LNCaP clone FGC (cell line): Measurements from ENCODE around the gene ASB4.

Experiments used
- DNase-seq: peaks from one replicate; pipeline ENCODE4 v3.0.0-alpha.2; 2011; ENCODE audit warnings: low read depth
- H3K4me3 ChIP-seq: 2 replicates; pipeline ENCODE4 v1.5.1; 2011; ENCODE audit warnings: mild to moderate bottlenecking, low read depth, low read length, control low read depth
- CTCF ChIP-seq: IDR thresholded peaks from 2 replicates; pipeline ENCODE4 v1.5.1; 2012; ENCODE audit warnings: mild to moderate bottlenecking; ENCODE audit not compliant: control insufficient read depth, insufficient read depth; ENCODE audit errors: extremely low read depth

The ASB4 gene

GRCh38 chr7:95584769-95585425 lies 99.2 kb downstream of the ASB4 start:
- DNase-seq = no peak
- no peak for TF ChIP-seq CTCF
- no peak overlapping the region for H3K4me3 ChIP-seq

- TF ChIP-seq CTCF = no peak
- no peak overlapping the region for H3K4me3 ChIP-seq
- no peak for DNase-seq
Measured at GRCh38 chr7:95585426-95585789, 99.7 kb downstream of the ASB4 start.

GRCh38 chr7:95586951-95587301 lies 101.2 kb downstream of the ASB4 start:
- no peak for TF ChIP-seq CTCF
- DNase-seq = peak; percentile 80
- no peak overlapping the region for H3K4me3 ChIP-seq

- no peak for TF ChIP-seq CTCF
- H3K4me3 ChIP-seq = no peak overlapping the region
- no peak for DNase-seq
Measured at GRCh38 chr7:95589031-95589430, 103.3 kb downstream of the ASB4 start.

- no peak for TF ChIP-seq CTCF
- no peak for DNase-seq
- no peak overlapping the region for H3K4me3 ChIP-seq
Measured at GRCh38 chr7:95589766-95590165, 104.0 kb downstream of the ASB4 start.
